Mesendoderm (in vitro differentiated cells): ENCODE data around the gene NBPF26.
A peak's percentile ranks its signal among the peaks of the same experiment; 100 is the strongest.
"Not testable (repeated sequence)": the region's sequence is repeated elsewhere in the genome, so short reads cannot be mapped to it uniquely, and the experiment has no call there.

Experiments
- DNase-seq: peaks from one replicate; pipeline ENCODE4 v3.0.0; 2013
- H2AK5ac ChIP-seq: 2 replicates; pipeline ENCODE4 v1.6.1; 2013; ENCODE audit warnings: low read length, inconsistent platforms
- H2BK120ac ChIP-seq: 2 replicates; pipeline ENCODE4 v1.6.1; 2013; ENCODE audit warnings: low read depth, mild to moderate bottlenecking, low read length, moderate library complexity, mixed read lengths
- H2BK15ac ChIP-seq: replicated peaks from 2 replicates; pipeline ENCODE4 v1.6.1; 2013; ENCODE audit warnings: low read depth, mild to moderate bottlenecking, moderate library complexity
- H2BK5ac ChIP-seq: 2 replicates; pipeline ENCODE4 v1.6.1; 2013; ENCODE audit warnings: low read length, inconsistent platforms
- H3K18ac ChIP-seq: 2 replicates; pipeline ENCODE4 v1.6.1; 2013; ENCODE audit warnings: mild to moderate bottlenecking, low read length, mixed read lengths
- H3K23ac ChIP-seq: one replicate; pipeline ENCODE4 v1.6.1; 2013; ENCODE audit warnings: low read length
- H3K27ac ChIP-seq: 2 replicates; pipeline ENCODE4 v1.5.1; 2013; ENCODE audit warnings: low read depth, mild to moderate bottlenecking, inconsistent platforms, low read length, moderate library complexity
- H3K27me3 ChIP-seq: 2 replicates; pipeline ENCODE4 v1.6.1; 2013; ENCODE audit warnings: low read length, control low read depth, mild to moderate bottlenecking, inconsistent platforms; ENCODE audit not compliant: insufficient read depth, poor library complexity
- H3K36me3 ChIP-seq: 2 replicates; pipeline ENCODE4 v1.6.1; 2013; ENCODE audit warnings: low read length, inconsistent platforms; ENCODE audit not compliant: control insufficient read depth, insufficient read depth
- H3K4ac ChIP-seq: one replicate; pipeline ENCODE4 v1.6.1; 2013; ENCODE audit warnings: low read depth, mild to moderate bottlenecking, low read length, moderate library complexity
- H3K4me1 ChIP-seq: 2 replicates; pipeline ENCODE4 v1.6.1; 2013; ENCODE audit warnings: low read depth, low read length, inconsistent platforms; ENCODE audit not compliant: control insufficient read depth
- H3K4me2 ChIP-seq: 2 replicates; pipeline ENCODE4 v1.6.1; 2013; ENCODE audit warnings: low read length
- H3K4me3 ChIP-seq: 2 replicates; pipeline ENCODE4 v1.5.1; 2013; ENCODE audit warnings: mild to moderate bottlenecking, low read length
- H3K56ac ChIP-seq: one replicate; pipeline ENCODE4 v1.6.1; 2013; ENCODE audit warnings: low read length
- H3K79me1 ChIP-seq: 2 replicates; pipeline ENCODE4 v1.6.1; 2013; ENCODE audit warnings: low read length, inconsistent platforms
- H3K79me2 ChIP-seq: 2 replicates; pipeline ENCODE4 v1.6.1; 2013; ENCODE audit warnings: mild to moderate bottlenecking, low read length; ENCODE audit not compliant: control insufficient read depth, insufficient read depth
- H3K9ac ChIP-seq: 2 replicates; pipeline ENCODE4 v1.6.1; 2013; ENCODE audit warnings: low read length, inconsistent platforms
- H4K5ac ChIP-seq: one replicate; pipeline ENCODE4 v1.6.1; 2013; ENCODE audit warnings: low read length
- H4K8ac ChIP-seq: one replicate; pipeline ENCODE4 v1.6.1; 2013; ENCODE audit warnings: low read depth, mild to moderate bottlenecking, control low read depth, low read length, moderate library complexity
- WGBS: extraction: QIAGEN DNeasy Blood & Tissue Kit; methylation state at CpG from one replicate; pipeline ENCODE4 v1.1.7; 2013; ENCODE audit warnings: low lambda C conversion rate, missing lambda C conversion rate; ENCODE audit not compliant: insufficient coverage; ENCODE audit errors: extremely low coverage; 5-methylcytosine and 5-hydroxymethylcytosine counted together
- small RNA-seq: library from polyadenylated mRNA; stranded (forward); fragments of <200 nt; extraction: miRNeasy Mini kit (QIAGEN cat#:217004); gene quantifications from one replicate; pipeline ENCODE3, GENCODE V24; 2013; ENCODE audit not compliant: insufficient read depth

Gene NBPF26

DNA sequence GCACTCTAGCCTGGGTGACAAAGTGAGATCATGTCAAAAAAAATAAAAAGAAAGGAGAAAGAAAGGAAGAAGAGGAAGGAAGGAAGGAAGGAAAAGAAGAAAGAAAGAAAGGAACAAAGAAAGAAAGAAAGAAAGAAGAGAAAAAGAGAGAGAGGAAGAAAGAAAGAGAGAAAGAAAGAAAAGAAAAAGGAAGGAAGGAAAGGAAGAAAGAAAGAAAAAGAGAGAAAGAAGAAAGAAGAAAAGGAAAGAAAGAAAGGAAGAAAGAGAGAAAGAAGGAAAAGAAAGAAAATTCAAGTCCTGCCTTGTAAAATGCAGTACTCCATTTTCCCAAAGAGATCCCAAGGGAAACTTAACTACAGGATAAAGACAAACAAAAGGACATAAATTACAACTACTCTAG lies 154.5 kb downstream of the NBPF26 start:
- H3K9ac ChIP-seq, H4K8ac ChIP-seq, H3K27ac ChIP-seq, H2BK15ac ChIP-seq, H2BK120ac ChIP-seq, H3K4ac ChIP-seq, H3K79me1 ChIP-seq, H2AK5ac ChIP-seq, H3K4me1 ChIP-seq, H3K4me2 ChIP-seq, H3K23ac ChIP-seq, H3K36me3 ChIP-seq, H3K18ac ChIP-seq, DNase-seq, H3K4me3 ChIP-seq, H3K79me2 ChIP-seq, H3K56ac ChIP-seq, H2BK5ac ChIP-seq, H4K5ac ChIP-seq, H3K27me3 ChIP-seq: not testable (repeated sequence)

DNA sequence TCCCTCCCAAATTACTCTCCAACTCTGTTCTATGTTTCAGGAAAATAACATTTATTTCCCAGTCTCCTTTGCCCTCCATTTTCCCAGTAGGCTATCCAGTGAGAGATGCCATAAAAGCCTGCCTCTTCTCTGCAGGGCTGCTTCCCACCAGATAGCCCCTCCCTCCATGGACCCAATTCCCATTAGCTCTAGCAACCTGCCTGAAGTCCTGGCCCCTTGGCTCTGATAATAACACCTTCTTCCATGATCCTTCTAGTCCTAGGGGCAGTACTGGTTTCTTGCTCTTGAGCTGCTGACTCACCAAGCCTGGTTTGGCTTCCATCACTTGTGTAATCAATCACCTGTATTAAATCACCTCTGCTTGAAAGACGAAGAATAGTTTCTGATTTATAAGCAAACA lies 156.3 kb downstream of the NBPF26 start:
- not testable (repeated sequence) for H3K18ac ChIP-seq, H3K36me3 ChIP-seq, H3K56ac ChIP-seq, H2BK5ac ChIP-seq, H3K4me3 ChIP-seq, H2BK15ac ChIP-seq, H3K4me2 ChIP-seq, H3K27me3 ChIP-seq, H2AK5ac ChIP-seq, H4K5ac ChIP-seq, H3K79me1 ChIP-seq, H3K4ac ChIP-seq, H2BK120ac ChIP-seq, H3K4me1 ChIP-seq, H3K23ac ChIP-seq, H3K9ac ChIP-seq, H4K8ac ChIP-seq, H3K79me2 ChIP-seq, H3K27ac ChIP-seq
- peak; percentile 17 for DNase-seq
- WGBS: no CpG with 5 or more reads among the region's 1 CpG

DNA sequence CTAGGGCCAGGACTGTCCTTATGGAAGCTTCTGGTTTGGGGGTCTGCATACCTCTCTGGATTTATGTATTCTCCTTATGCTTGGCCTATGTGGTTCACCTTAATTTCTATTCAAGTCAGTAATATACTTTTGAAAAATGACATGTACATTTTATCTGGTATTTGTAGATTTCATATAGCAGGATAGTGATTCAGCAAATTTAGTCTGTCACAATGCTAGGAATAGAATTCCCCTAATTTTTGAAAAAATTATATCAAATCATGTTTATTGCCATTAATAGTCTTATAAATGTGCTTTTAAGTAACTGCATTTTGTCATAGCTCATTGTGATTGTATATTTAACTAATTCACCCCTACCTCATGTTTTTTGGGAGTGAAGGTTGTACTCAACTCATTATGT lies 158.2 kb downstream of the NBPF26 start:
- not testable (repeated sequence) for H3K79me2 ChIP-seq, H3K4me2 ChIP-seq, H3K36me3 ChIP-seq, H2BK15ac ChIP-seq, H3K27me3 ChIP-seq, H3K79me1 ChIP-seq, H4K8ac ChIP-seq, H2AK5ac ChIP-seq, H3K27ac ChIP-seq, H3K4me1 ChIP-seq, DNase-seq, H3K4ac ChIP-seq, H3K18ac ChIP-seq, H4K5ac ChIP-seq, H3K23ac ChIP-seq, H3K9ac ChIP-seq, H3K56ac ChIP-seq, H2BK5ac ChIP-seq, H2BK120ac ChIP-seq, H3K4me3 ChIP-seq

Small RNAs within 50 kb of the gene (small RNA-seq; reads per million reads assigned to genes)
- gene RNVU1-19: 2.3 reads per million, percentile 28 among the genes with 10 or more reads in this experiment
